ENCODE data around the gene BTNL2. TPM values are rescaled to one million over a fixed set of nuclear protein-coding genes. Genes with fewer than 3 reads are reported as not detected.

BTNL2 gene
- polyA plus RNA-seq, 1 donor (not counting 4 experiments of a cell fraction or from before 2014, with no cell fraction given), result not detected

GRCh38 chr6:32444433-32444832 is 37.5 kb upstream of the BTNL2 start:
- Histone ChIP-seq H3K27ac (ENCODE audit: control insufficient read depth, insufficient read depth, low read length) (no peak overlapping the region), H2AFZ (ENCODE audit: control insufficient read depth, low read length) (no peak overlapping the region), H3K4me2 (ENCODE audit: control insufficient read depth, extremely low read depth, insufficient read depth, low read depth, low read length) (no peak overlapping the region), H3K4me3 (ENCODE audit: control insufficient read depth in 2 of 3, extremely low read depth in 1 of 3, insufficient read depth in 2 of 3, low read depth in 1 of 3, low read length in 3 of 3) (no peak overlapping the region), H3K9me3 (ENCODE audit: control insufficient read depth, low read depth, low read length) (no peaks in the 10 kb centered on the region), H3K79me2 (ENCODE audit: control insufficient read depth, insufficient read depth, low read length) (no peaks in the 10 kb centered on the region), H3K36me3 (ENCODE audit: control insufficient read depth in 2 of 2, extremely low read depth in 1 of 2, insufficient read depth in 2 of 2, low read length in 2 of 2) (no peaks in the 10 kb centered on the region), H3K9ac (ENCODE audit: control insufficient read depth, extremely low read depth, insufficient read depth, low read length) (no peak overlapping the region), H4K20me1 (ENCODE audit: control insufficient read depth, extremely low read depth, insufficient read depth, low read length) (no peaks in the 10 kb centered on the region), H3K4me1 (ENCODE audit: control insufficient read depth, extremely low read depth, insufficient read depth, low read length) (no peaks in the 10 kb centered on the region), H3K9me1 (ENCODE audit: control insufficient read depth, extremely low read depth, insufficient read depth, low read length) (no peaks in the 10 kb centered on the region), H3K27me3 (ENCODE audit: control insufficient read depth, extremely low read depth, insufficient read depth, low read length) (no peaks in the 10 kb centered on the region)
- dilution Hi-C loops (cut with MboI; ENCODE audit: extremely low pct_ligation_motif_present, low sequenced_read_pairs), result no loop called here
- no peak for FAIRE-seq
- DNase-seq (ENCODE audit: low read depth, low spot score), result no peak
- no peak for TF ChIP-seq EZH2 (IDR thresholded peaks at IDR 0.05; ENCODE audit: low read length)
- no peak for TF ChIP-seq CTCF (optimal IDR thresholded peaks at IDR 0.05 in 1 of 3, IDR thresholded peaks at IDR 0.05 in 1 of 3, conservative IDR thresholded peaks at IDR 0.05 in 1 of 3; ENCODE audit: extremely low read depth in 1 of 3, insufficient read depth in 2 of 3, low read length in 3 of 3)

- no peak for DNase-seq (ENCODE audit: low read depth, low spot score)
- Histone ChIP-seq H3K36me3 (ENCODE audit: control insufficient read depth in 2 of 2, extremely low read depth in 1 of 2, insufficient read depth in 2 of 2, low read length in 2 of 2) (no peaks in the 10 kb centered on the region), H3K9me3 (ENCODE audit: control insufficient read depth, low read depth, low read length) (no peaks in the 10 kb centered on the region), H3K9me1 (ENCODE audit: control insufficient read depth, extremely low read depth, insufficient read depth, low read length) (no peaks in the 10 kb centered on the region), H3K4me2 (ENCODE audit: control insufficient read depth, extremely low read depth, insufficient read depth, low read depth, low read length) (no peak overlapping the region), H3K4me3 (ENCODE audit: control insufficient read depth in 2 of 3, extremely low read depth in 1 of 3, insufficient read depth in 2 of 3, low read depth in 1 of 3, low read length in 3 of 3) (no peak overlapping the region), H3K9ac (ENCODE audit: control insufficient read depth, extremely low read depth, insufficient read depth, low read length) (no peak overlapping the region), H3K27me3 (ENCODE audit: control insufficient read depth, extremely low read depth, insufficient read depth, low read length) (no peaks in the 10 kb centered on the region), H3K27ac (ENCODE audit: control insufficient read depth, insufficient read depth, low read length) (no peak overlapping the region), H2AFZ (ENCODE audit: control insufficient read depth, low read length) (no peak overlapping the region), H3K4me1 (ENCODE audit: control insufficient read depth, extremely low read depth, insufficient read depth, low read length) (no peaks in the 10 kb centered on the region), H3K79me2 (ENCODE audit: control insufficient read depth, insufficient read depth, low read length) (no peaks in the 10 kb centered on the region), H4K20me1 (ENCODE audit: control insufficient read depth, extremely low read depth, insufficient read depth, low read length) (no peaks in the 10 kb centered on the region)
- TF ChIP-seq CTCF (optimal IDR thresholded peaks at IDR 0.05 in 1 of 3, IDR thresholded peaks at IDR 0.05 in 1 of 3, conservative IDR thresholded peaks at IDR 0.05 in 1 of 3; ENCODE audit: extremely low read depth in 1 of 3, insufficient read depth in 2 of 3, low read length in 3 of 3), result no peak
- FAIRE-seq, result no peak
- dilution Hi-C loops (cut with MboI; ENCODE audit: extremely low pct_ligation_motif_present, low sequenced_read_pairs), result no loop called here
These were observed 36.1 kb upstream of the BTNL2 start for GRCh38 chr6:32442977-32443552.

Data from keratinocyte (primary cell).